A673 (cell line): ENCODE data around the gene GNAT1. TPM values are rescaled to one million over a fixed set of nuclear protein-coding genes. Genes with fewer than 3 reads are reported as not detected.

Experiments
- BruUV-seq: library from RNA; stranded (reverse); fragments of 400-500 nt; replicated peaks from 2 replicates; lab custom pipeline; 2021; lab: Mats Ljungman, UMichigan
- CTCF ChIA-PET: fragments of 300-600 bp; sonication (Branson Sonifier 250); formaldehyde crosslinking; loops from one replicate; lab custom pipeline; 2022; ENCODE audit warnings: antibody characterized with exemption; lab: Charles Lee
- POLR2A ChIA-PET: fragments of 300-600 bp; sonication (Branson Sonifier 250); formaldehyde crosslinking; loops from one replicate; lab custom pipeline; 2022; ENCODE audit warnings: antibody characterized with exemption; ENCODE audit not compliant: low non-redundant PET; lab: Charles Lee
- DNase-seq: peaks from one replicate; pipeline ENCODE4 v3.0.0-alpha.2; 2015; ENCODE audit warnings: low spot score
- H3K27ac ChIP-seq: fragments of 200-600 bp; sonication (generic); 2 replicates; pipeline ENCODE4 v1.5.1; 2016; ENCODE audit warnings: mixed run types, low read depth, mild to moderate bottlenecking, mixed read lengths, antibody characterized with exemption, low read length; ENCODE audit not compliant: poor library complexity, severe bottlenecking
- H3K27me3 ChIP-seq: fragments of 200-600 bp; sonication (generic); replicated peaks from 2 replicates; pipeline ENCODE4 v1.6.1; 2017; ENCODE audit warnings: mixed run types, low read depth, mild to moderate bottlenecking, mixed read lengths, antibody characterized with exemption, low read length; ENCODE audit not compliant: insufficient read depth, poor library complexity
- H3K36me3 ChIP-seq: fragments of 200-600 bp; sonication (generic); 2 replicates; pipeline ENCODE4 v1.6.1; 2016; ENCODE audit warnings: mixed run types, mild to moderate bottlenecking, mixed read lengths, antibody characterized with exemption, low read length; ENCODE audit not compliant: insufficient read depth, poor library complexity, severe bottlenecking
- H3K4me1 ChIP-seq: fragments of 200-600 bp; sonication (generic); 2 replicates; pipeline ENCODE4 v1.6.1; 2017; ENCODE audit warnings: mixed run types, mild to moderate bottlenecking, mixed read lengths, antibody characterized with exemption, low read length; ENCODE audit not compliant: insufficient read depth, poor library complexity, severe bottlenecking
- H3K4me3 ChIP-seq: fragments of 200-600 bp; sonication (generic); 2 replicates; pipeline ENCODE4 v1.5.1; 2016; ENCODE audit warnings: low read depth, mixed run types, mild to moderate bottlenecking, mixed read lengths, low read length; ENCODE audit not compliant: poor library complexity, severe bottlenecking
- H3K9me3 ChIP-seq: fragments of 200-600 bp; sonication (generic); 2 replicates; pipeline ENCODE4 v1.6.1; 2016; ENCODE audit warnings: mixed run types, low read depth, mild to moderate bottlenecking, mixed read lengths, antibody characterized with exemption, low read length; ENCODE audit not compliant: poor library complexity, severe bottlenecking
- EZH2 ChIP-seq: fragments of 200-600 bp; sonication (generic); IDR thresholded peaks from 2 replicates; pipeline ENCODE4 v1.6.1; 2017; ENCODE audit warnings: borderline replicate concordance, low read depth, mild to moderate bottlenecking, mixed read lengths, antibody characterized with exemption, low read length; ENCODE audit not compliant: poor library complexity, severe bottlenecking
- intact Hi-C: fragments of 100-400 bp; cut with micrococcal nuclease; formaldehyde crosslinking; loops from one replicate; pipeline ENCODE4 v1.10.0; 2022; ENCODE audit not compliant: unreplicated experiment
- total RNA-seq: library from RNA; stranded (reverse); gene quantifications from 2 replicates; pipeline ENCODE4 v1.2.3, GENCODE V29; 2021
- TF ChIP-seq, protein P1 (sequence below): fragments of 300-800, 200-600 bp; sonication (generic); conservative IDR thresholded peaks from 2 replicates; pipeline ENCODE4 v1.5.1; 2017; ENCODE audit warnings: low read depth, mild to moderate bottlenecking, antibody characterized with exemption, low read length, moderate library complexity, mixed read lengths

Gene GNAT1
- total RNA-seq, 1 experiment from 2014 or later = not detected

DNA sequence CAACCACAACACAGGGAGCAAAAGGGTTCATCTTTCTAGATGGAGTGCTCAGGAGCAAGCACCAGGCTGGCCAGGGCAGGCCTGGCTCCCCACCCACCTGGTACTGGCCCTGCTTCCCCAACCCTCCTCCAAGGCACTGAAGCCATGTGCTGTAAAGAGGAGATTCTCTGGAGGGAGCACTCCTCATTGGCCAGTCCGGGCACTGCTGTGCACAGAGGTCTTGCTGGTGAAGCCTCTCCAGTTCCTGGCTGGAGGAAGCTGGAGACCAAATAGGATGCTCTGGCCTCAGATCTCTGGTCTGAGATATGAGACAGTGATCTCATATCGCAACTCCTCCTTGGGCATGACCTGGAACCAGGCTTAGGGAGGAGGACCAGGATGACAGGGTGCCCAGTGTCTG, 44.0 kb upstream of the GNAT1 start:
- POLR2A ChIA-PET = no interaction called here
- DNase-seq = no peak

DNA sequence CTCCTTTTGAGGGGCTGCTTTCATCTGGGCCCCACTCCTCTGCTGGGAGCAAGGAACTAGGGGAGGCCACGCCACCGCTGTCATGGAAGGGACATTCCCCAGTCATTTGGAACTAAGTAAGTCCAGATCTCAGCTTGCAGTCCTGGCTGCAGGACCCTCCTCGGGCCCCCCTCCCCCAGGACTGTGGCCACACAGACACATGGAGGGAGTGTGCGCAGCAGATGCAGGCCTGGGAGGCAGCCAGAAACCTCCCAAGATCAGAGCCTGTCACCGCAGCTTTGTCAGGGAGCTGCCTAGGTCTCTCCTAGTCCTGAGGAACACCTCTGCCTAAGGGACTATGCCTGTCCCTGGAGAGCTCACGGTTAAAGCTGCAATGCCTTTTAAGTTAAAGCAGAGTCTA, 43.5 kb upstream of the GNAT1 start:
- DNase-seq = no peak
- Histone ChIP-seq H3K4me3 (no peak overlapping the region), H3K9me3 (no peaks in the 10 kb centered on the region), H3K36me3 (no peaks in the 10 kb centered on the region), H3K27ac (no peak overlapping the region), H3K27me3 (no peaks in the 10 kb centered on the region), H3K4me1 (peaks cover 8% of the 10 kb centered on the region)
- no TSS peak for BruUV-seq
- ChIA-PET POLR2A (no interaction called here), CTCF (interaction anchor here (0.6 kb wide), 1 partner anchor 127 kb away, joined by 8 read pairs; no protein-coding TSS in a partner anchor)
- intact Hi-C loops = no loop called here
- TF ChIP-seq, protein P1, sequence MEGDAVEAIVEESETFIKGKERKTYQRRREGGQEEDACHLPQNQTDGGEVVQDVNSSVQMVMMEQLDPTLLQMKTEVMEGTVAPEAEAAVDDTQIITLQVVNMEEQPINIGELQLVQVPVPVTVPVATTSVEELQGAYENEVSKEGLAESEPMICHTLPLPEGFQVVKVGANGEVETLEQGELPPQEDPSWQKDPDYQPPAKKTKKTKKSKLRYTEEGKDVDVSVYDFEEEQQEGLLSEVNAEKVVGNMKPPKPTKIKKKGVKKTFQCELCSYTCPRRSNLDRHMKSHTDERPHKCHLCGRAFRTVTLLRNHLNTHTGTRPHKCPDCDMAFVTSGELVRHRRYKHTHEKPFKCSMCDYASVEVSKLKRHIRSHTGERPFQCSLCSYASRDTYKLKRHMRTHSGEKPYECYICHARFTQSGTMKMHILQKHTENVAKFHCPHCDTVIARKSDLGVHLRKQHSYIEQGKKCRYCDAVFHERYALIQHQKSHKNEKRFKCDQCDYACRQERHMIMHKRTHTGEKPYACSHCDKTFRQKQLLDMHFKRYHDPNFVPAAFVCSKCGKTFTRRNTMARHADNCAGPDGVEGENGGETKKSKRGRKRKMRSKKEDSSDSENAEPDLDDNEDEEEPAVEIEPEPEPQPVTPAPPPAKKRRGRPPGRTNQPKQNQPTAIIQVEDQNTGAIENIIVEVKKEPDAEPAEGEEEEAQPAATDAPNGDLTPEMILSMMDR = no peak
- TF ChIP-seq EZH2 = no peak

More for the DNA sequence above, 44.0 kb upstream of the GNAT1 start:
- Histone ChIP-seq H3K27ac (no peak overlapping the region), H3K36me3 (no peaks in the 10 kb centered on the region), H3K4me3 (no peak overlapping the region), H3K27me3 (no peaks in the 10 kb centered on the region), H3K9me3 (no peaks in the 10 kb centered on the region), H3K4me1 (peaks cover 8% of the 10 kb centered on the region)
- TF ChIP-seq EZH2 = no peak
- TF ChIP-seq, protein P1 = no peak
- CTCF ChIA-PET = interaction anchor here (0.6 kb wide), 1 partner anchor 128 kb away, joined by 8 read pairs; no protein-coding TSS in a partner anchor
- no TSS peak for BruUV-seq
- intact Hi-C loops = no loop called here

DNA sequence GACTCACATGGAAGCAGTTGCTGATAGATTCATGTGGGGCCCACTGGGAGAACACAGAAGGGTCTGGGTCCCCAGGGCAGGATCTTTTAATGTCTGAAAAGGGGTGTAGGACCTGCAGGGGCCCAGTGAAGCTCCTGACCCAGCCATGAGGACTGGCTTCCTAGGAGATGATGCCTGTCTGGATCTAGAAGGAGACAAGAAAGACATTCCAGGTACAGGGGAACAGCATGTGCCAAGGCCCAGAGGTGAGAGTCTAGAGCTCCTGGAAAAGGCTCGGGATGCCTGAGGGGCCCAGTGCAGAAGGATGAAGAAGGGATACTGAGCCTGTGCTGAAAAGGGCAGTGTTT, 41.0 kb upstream of the GNAT1 start:
- ChIA-PET POLR2A (no interaction called here), CTCF (no interaction called here)
- TF ChIP-seq, protein P1 = no peak
- TF ChIP-seq EZH2 = no peak
- no peaks in the 10 kb centered on the region for H3K36me3 ChIP-seq
- DNase-seq = no peak
- H3K4me3 ChIP-seq = no peak overlapping the region
- H3K27me3 ChIP-seq = no peaks in the 10 kb centered on the region
- no peak overlapping the region for H3K27ac ChIP-seq
- H3K9me3 ChIP-seq = no peaks in the 10 kb centered on the region
- intact Hi-C loops = no loop called here
- BruUV-seq = no TSS peak
- peaks cover 8% of the 10 kb centered on the region for H3K4me1 ChIP-seq
